ENCODE measurements around the gene CCDC39. TPM values are rescaled to one million over a fixed set of nuclear protein-coding genes. Genes with fewer than 3 reads are reported as not detected.

Gene CCDC39
- 0.01 TPM in 1 of 2 replicates, not detected in the other for polyA plus RNA-seq (2013)

- H3K4me3 ChIP-seq (ENCODE audit: low read depth, low read length), result peak within 1 kb of the TSS; percentile 79
- no peaks in the 10 kb centered on the region for H3K79me1 ChIP-seq (ENCODE audit: low read length)
- no peak within 1 kb of the TSS for H3K18ac ChIP-seq (ENCODE audit: low read length)
- no peaks in the 10 kb centered on the region for H3K9me3 ChIP-seq (ENCODE audit: insufficient read depth, low read depth, low read length)
- no peak within 1 kb of the TSS for H2BK12ac ChIP-seq (ENCODE audit: low read length)
- peak within 1 kb of the TSS; percentile 100 for H2AFZ ChIP-seq (ENCODE audit: insufficient read depth, low read length, poor library complexity)
- peak within 1 kb of the TSS; percentile 34 for H3K9ac ChIP-seq (ENCODE audit: low read length)
- H3K4me2 ChIP-seq (ENCODE audit: low read length), result peak within 1 kb of the TSS; percentile 89
- H3K14ac ChIP-seq (ENCODE audit: low read length), result peak within 1 kb of the TSS; percentile 40
- H3K4ac ChIP-seq (ENCODE audit: low read depth, low read length), result no peak within 1 kb of the TSS
- H4K8ac ChIP-seq (ENCODE audit: low read depth, low read length), result peak within 1 kb of the TSS; percentile 92
- no peak within 1 kb of the TSS for H3K27ac ChIP-seq (ENCODE audit: low read depth, low read length)
- no peak within 1 kb of the TSS for H2AK5ac ChIP-seq (ENCODE audit: low read length)
- H2BK5ac ChIP-seq (ENCODE audit: low read depth, low read length, poor library complexity), result no peak within 1 kb of the TSS
- H4K91ac ChIP-seq (ENCODE audit: low read depth, low read length), result peak within 1 kb of the TSS; percentile 35
- H3K23ac ChIP-seq (ENCODE audit: low read length), result no peak within 1 kb of the TSS
- H3K27me3 ChIP-seq (ENCODE audit: insufficient read depth, low read length), result no peaks in the 10 kb centered on the region
- peak within 1 kb of the TSS; percentile 74 for H4K12ac ChIP-seq (ENCODE audit: low read depth, low read length)
- no CpG with 5 or more reads among the region's 56 CpGs for WGBS (ENCODE audit: extremely low coverage, insufficient coverage, insufficient read length)
- no peaks in the 10 kb centered on the region for H3K4me1 ChIP-seq (ENCODE audit: control insufficient read depth in 1 of 2, insufficient read depth in 2 of 2, low read length in 2 of 2)
- DNase-seq, result peak; percentile 19 to 69
- no peaks in the 10 kb centered on the region for H3K79me2 ChIP-seq (ENCODE audit: control insufficient read depth, insufficient read depth, low read length, poor library complexity)
- no peak within 1 kb of the TSS for H2BK120ac ChIP-seq (ENCODE audit: insufficient read depth, low read length, poor library complexity)
- no peaks in the 10 kb centered on the region for H3K36me3 ChIP-seq (ENCODE audit: control insufficient read depth in 1 of 2, insufficient read depth in 2 of 2, low read length in 2 of 2)
These were observed at the start of gene CCDC39 for GRCh38 chr3:180679178-180680096. Gene CCDC39, minus strand, starts transcription at chr3:180679489. Its CDS starts 109 bp downstream, at chr3:180679380.

- Histone ChIP-seq H4K8ac (ENCODE audit: low read depth, low read length) (no peak overlapping the region), H2AFZ (ENCODE audit: insufficient read depth, low read length, poor library complexity) (no peak overlapping the region), H3K79me1 (ENCODE audit: low read length) (no peaks in the 10 kb centered on the region), H2BK120ac (ENCODE audit: insufficient read depth, low read length, poor library complexity) (no peak overlapping the region), H3K9me3 (ENCODE audit: insufficient read depth, low read depth, low read length) (no peaks in the 10 kb centered on the region), H4K12ac (ENCODE audit: low read depth, low read length) (no peak overlapping the region), H3K18ac (ENCODE audit: low read length) (no peak overlapping the region), H3K4ac (ENCODE audit: low read depth, low read length) (no peak overlapping the region), H3K27me3 (ENCODE audit: insufficient read depth, low read length) (no peaks in the 10 kb centered on the region), H3K23ac (ENCODE audit: low read length) (no peak overlapping the region), H3K4me2 (ENCODE audit: low read length) (no peak overlapping the region), H3K79me2 (ENCODE audit: control insufficient read depth, insufficient read depth, low read length, poor library complexity) (no peaks in the 10 kb centered on the region), H2BK12ac (ENCODE audit: low read length) (no peak overlapping the region), H3K4me1 (ENCODE audit: control insufficient read depth in 1 of 2, insufficient read depth in 2 of 2, low read length in 2 of 2) (no peaks in the 10 kb centered on the region), H3K14ac (ENCODE audit: low read length) (no peak overlapping the region), H2BK5ac (ENCODE audit: low read depth, low read length, poor library complexity) (no peak overlapping the region), H3K36me3 (ENCODE audit: control insufficient read depth in 1 of 2, insufficient read depth in 2 of 2, low read length in 2 of 2) (no peaks in the 10 kb centered on the region), H2AK5ac (ENCODE audit: low read length) (no peak overlapping the region), H3K27ac (ENCODE audit: low read depth, low read length) (no peak overlapping the region), H3K4me3 (ENCODE audit: low read depth, low read length) (no peak overlapping the region), H4K91ac (ENCODE audit: low read depth, low read length) (no peak overlapping the region), H3K9ac (ENCODE audit: low read length) (no peak overlapping the region)
- no peak for DNase-seq
- no CpG with 5 or more reads among the region's 1 CpG for WGBS (ENCODE audit: extremely low coverage, insufficient coverage, insufficient read length)
These were observed 40.7 kb upstream of the CCDC39 start for GRCh38 chr3:180720012-180720411.

GRCh38 chr3:180707896-180708295, 28.6 kb upstream of the CCDC39 start:
- Histone ChIP-seq H3K4ac (ENCODE audit: low read depth, low read length) (no peak overlapping the region), H2AFZ (ENCODE audit: insufficient read depth, low read length, poor library complexity) (no peak overlapping the region), H3K4me2 (ENCODE audit: low read length) (no peak overlapping the region), H4K91ac (ENCODE audit: low read depth, low read length) (no peak overlapping the region), H2BK120ac (ENCODE audit: insufficient read depth, low read length, poor library complexity) (no peak overlapping the region), H2BK5ac (ENCODE audit: low read depth, low read length, poor library complexity) (no peak overlapping the region), H3K4me3 (ENCODE audit: low read depth, low read length) (no peak overlapping the region), H3K27me3 (ENCODE audit: insufficient read depth, low read length) (no peaks in the 10 kb centered on the region), H3K9me3 (ENCODE audit: insufficient read depth, low read depth, low read length) (no peaks in the 10 kb centered on the region), H3K79me2 (ENCODE audit: control insufficient read depth, insufficient read depth, low read length, poor library complexity) (no peaks in the 10 kb centered on the region), H2BK12ac (ENCODE audit: low read length) (no peak overlapping the region), H3K9ac (ENCODE audit: low read length) (no peak overlapping the region), H4K12ac (ENCODE audit: low read depth, low read length) (no peak overlapping the region), H2AK5ac (ENCODE audit: low read length) (no peak overlapping the region), H3K79me1 (ENCODE audit: low read length) (no peaks in the 10 kb centered on the region), H3K36me3 (ENCODE audit: control insufficient read depth in 1 of 2, insufficient read depth in 2 of 2, low read length in 2 of 2) (no peaks in the 10 kb centered on the region), H3K4me1 (ENCODE audit: control insufficient read depth in 1 of 2, insufficient read depth in 2 of 2, low read length in 2 of 2) (no peaks in the 10 kb centered on the region), H3K18ac (ENCODE audit: low read length) (no peak overlapping the region), H4K8ac (ENCODE audit: low read depth, low read length) (no peak overlapping the region), H3K23ac (ENCODE audit: low read length) (no peak overlapping the region), H3K14ac (ENCODE audit: low read length) (no peak overlapping the region), H3K27ac (ENCODE audit: low read depth, low read length) (no peak overlapping the region)
- no CpG with 5 or more reads among the region's 2 CpGs for WGBS (ENCODE audit: extremely low coverage, insufficient coverage, insufficient read length)
- no peak for DNase-seq

GRCh38 chr3:180705619-180706018, 26.3 kb upstream of the CCDC39 start:
- Histone ChIP-seq H3K36me3 (ENCODE audit: control insufficient read depth in 1 of 2, insufficient read depth in 2 of 2, low read length in 2 of 2) (no peaks in the 10 kb centered on the region), H4K12ac (ENCODE audit: low read depth, low read length) (no peak overlapping the region), H2AK5ac (ENCODE audit: low read length) (no peak overlapping the region), H2BK120ac (ENCODE audit: insufficient read depth, low read length, poor library complexity) (no peak overlapping the region), H3K79me1 (ENCODE audit: low read length) (no peaks in the 10 kb centered on the region), H2BK12ac (ENCODE audit: low read length) (no peak overlapping the region), H3K18ac (ENCODE audit: low read length) (no peak overlapping the region), H2BK5ac (ENCODE audit: low read depth, low read length, poor library complexity) (no peak overlapping the region), H3K27ac (ENCODE audit: low read depth, low read length) (no peak overlapping the region), H3K9me3 (ENCODE audit: insufficient read depth, low read depth, low read length) (no peaks in the 10 kb centered on the region), H2AFZ (ENCODE audit: insufficient read depth, low read length, poor library complexity) (no peak overlapping the region), H3K9ac (ENCODE audit: low read length) (no peak overlapping the region), H3K4me2 (ENCODE audit: low read length) (no peak overlapping the region), H3K4me1 (ENCODE audit: control insufficient read depth in 1 of 2, insufficient read depth in 2 of 2, low read length in 2 of 2) (no peaks in the 10 kb centered on the region), H4K91ac (ENCODE audit: low read depth, low read length) (no peak overlapping the region), H3K4ac (ENCODE audit: low read depth, low read length) (no peak overlapping the region), H4K8ac (ENCODE audit: low read depth, low read length) (no peak overlapping the region), H3K27me3 (ENCODE audit: insufficient read depth, low read length) (no peaks in the 10 kb centered on the region), H3K79me2 (ENCODE audit: control insufficient read depth, insufficient read depth, low read length, poor library complexity) (no peaks in the 10 kb centered on the region), H3K23ac (ENCODE audit: low read length) (no peak overlapping the region), H3K4me3 (ENCODE audit: low read depth, low read length) (no peak overlapping the region), H3K14ac (ENCODE audit: low read length) (no peak overlapping the region)
- DNase-seq, result no peak
- WGBS (ENCODE audit: extremely low coverage, insufficient coverage, insufficient read length), result no CpG with 5 or more reads among the region's 4 CpGs

Measured in trophoblast cell (in vitro differentiated cells and primary cell).